Measurements from ENCODE around the gene COL6A5.

DNA sequence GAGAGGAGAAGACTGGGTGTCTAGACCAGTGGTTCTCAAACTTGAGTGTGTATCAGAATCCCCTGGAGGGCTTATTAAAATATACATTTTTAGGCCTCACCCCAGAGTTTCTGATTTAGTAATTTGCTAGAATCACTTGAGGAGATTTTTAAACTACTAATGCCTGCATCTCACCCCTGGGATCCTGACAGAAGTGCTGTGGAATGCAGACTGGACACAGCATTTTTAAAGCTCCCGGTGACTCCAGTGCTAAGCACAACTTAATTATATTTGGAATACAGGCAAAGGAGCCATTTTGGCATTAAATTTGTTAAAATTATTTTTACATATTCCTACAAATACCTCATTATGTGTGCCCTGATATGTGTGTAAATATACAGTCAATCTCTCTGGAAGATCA is 144.8 kb downstream of the COL6A5 start:
- TF ChIP-seq, protein P1, sequence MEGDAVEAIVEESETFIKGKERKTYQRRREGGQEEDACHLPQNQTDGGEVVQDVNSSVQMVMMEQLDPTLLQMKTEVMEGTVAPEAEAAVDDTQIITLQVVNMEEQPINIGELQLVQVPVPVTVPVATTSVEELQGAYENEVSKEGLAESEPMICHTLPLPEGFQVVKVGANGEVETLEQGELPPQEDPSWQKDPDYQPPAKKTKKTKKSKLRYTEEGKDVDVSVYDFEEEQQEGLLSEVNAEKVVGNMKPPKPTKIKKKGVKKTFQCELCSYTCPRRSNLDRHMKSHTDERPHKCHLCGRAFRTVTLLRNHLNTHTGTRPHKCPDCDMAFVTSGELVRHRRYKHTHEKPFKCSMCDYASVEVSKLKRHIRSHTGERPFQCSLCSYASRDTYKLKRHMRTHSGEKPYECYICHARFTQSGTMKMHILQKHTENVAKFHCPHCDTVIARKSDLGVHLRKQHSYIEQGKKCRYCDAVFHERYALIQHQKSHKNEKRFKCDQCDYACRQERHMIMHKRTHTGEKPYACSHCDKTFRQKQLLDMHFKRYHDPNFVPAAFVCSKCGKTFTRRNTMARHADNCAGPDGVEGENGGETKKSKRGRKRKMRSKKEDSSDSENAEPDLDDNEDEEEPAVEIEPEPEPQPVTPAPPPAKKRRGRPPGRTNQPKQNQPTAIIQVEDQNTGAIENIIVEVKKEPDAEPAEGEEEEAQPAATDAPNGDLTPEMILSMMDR (IDR thresholded peaks at IDR 0.05), result no peak
- TF ChIP-seq SMC3 (IDR thresholded peaks at IDR 0.05; ENCODE audit: low read depth, low read length) (no peak), CHD2 (IDR thresholded peaks at IDR 0.05; ENCODE audit: low read length, partially characterized antibody) (no peak), SIN3A (IDR thresholded peaks at IDR 0.05; ENCODE audit: borderline replicate concordance, low read depth, low read length) (no peak), YY1 (IDR thresholded peaks at IDR 0.05; ENCODE audit: low read depth) (no peak), NFIC (IDR thresholded peaks at IDR 0.05; ENCODE audit: borderline replicate concordance) (no peak), JUND (IDR thresholded peaks at IDR 0.05) (no peak), RFX5 (IDR thresholded peaks at IDR 0.05; ENCODE audit: low read length) (no peak), ELF1 (IDR thresholded peaks at IDR 0.05) (no peak), ZBTB33 (IDR thresholded peaks at IDR 0.05; ENCODE audit: borderline replicate concordance, low read depth) (no peak)
- TF ChIP-seq, protein P2, sequence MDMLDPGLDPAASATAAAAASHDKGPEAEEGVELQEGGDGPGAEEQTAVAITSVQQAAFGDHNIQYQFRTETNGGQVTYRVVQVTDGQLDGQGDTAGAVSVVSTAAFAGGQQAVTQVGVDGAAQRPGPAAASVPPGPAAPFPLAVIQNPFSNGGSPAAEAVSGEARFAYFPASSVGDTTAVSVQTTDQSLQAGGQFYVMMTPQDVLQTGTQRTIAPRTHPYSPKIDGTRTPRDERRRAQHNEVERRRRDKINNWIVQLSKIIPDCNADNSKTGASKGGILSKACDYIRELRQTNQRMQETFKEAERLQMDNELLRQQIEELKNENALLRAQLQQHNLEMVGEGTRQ (IDR thresholded peaks at IDR 0.05; ENCODE audit: borderline replicate concordance, low read depth, low read length), result no peak
- TF ChIP-seq, protein P3, sequence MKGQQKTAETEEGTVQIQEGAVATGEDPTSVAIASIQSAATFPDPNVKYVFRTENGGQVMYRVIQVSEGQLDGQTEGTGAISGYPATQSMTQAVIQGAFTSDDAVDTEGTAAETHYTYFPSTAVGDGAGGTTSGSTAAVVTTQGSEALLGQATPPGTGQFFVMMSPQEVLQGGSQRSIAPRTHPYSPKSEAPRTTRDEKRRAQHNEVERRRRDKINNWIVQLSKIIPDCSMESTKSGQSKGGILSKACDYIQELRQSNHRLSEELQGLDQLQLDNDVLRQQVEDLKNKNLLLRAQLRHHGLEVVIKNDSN (IDR thresholded peaks at IDR 0.05; ENCODE audit: borderline replicate concordance, low read depth), result no peak

Data from SK-N-SH (cell line).